ENCODE measurements around the gene SCGB2B2. TPM values are rescaled to one million over a fixed set of nuclear protein-coding genes. Genes with fewer than 3 reads are reported as not detected.

SCGB2B2 gene
- total RNA-seq, 2 donors from 2014 or later, result 0.75 TPM; not detected in 1

DNA sequence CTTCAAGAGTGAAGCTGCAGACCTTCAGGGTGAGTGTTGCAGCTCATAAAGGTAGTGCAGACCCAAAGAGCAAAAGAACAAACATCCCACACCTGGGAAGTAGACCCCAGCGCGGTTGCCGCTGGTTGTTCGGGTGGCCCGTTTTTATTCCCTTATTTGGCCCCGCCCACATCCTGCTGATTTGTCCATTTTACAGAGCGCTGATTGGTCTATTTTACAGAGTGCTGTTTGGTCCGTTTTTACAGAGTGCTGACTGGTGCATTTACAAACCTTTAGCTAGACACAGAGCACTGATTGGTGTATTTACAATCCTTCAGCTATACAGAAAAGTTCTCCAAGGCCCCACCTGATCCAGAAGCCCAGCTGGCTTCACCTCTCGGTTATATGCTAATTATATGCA, 1.0 kb downstream of the SCGB2B2 start:
- H3K36me3 ChIP-seq (ENCODE audit: control insufficient read depth, insufficient read depth, low read length), result peaks cover 23% of the 10 kb centered on the region
- no peak overlapping the region for H3K4me3 Mint-ChIP-seq

DNA sequence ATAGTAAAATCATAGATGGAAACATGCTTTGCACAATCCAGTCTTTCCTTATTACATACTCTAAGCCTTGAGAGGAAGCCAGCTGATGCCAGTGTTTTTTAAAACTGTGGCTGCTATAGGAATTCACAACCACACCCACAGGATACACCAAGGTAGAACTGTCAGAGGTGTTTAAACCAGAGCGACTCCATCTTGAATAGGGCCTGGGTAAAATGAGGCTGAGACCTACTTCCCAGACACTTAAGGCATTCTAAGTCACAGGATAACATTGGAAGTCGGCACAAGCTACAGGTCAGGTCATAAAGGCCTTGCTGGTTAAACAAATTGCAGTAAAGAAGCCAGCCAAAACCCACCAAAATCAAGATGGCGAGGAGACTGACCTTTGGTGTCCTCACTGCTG, 1.7 kb downstream of the SCGB2B2 start:
- TF ChIP-seq, protein P1, sequence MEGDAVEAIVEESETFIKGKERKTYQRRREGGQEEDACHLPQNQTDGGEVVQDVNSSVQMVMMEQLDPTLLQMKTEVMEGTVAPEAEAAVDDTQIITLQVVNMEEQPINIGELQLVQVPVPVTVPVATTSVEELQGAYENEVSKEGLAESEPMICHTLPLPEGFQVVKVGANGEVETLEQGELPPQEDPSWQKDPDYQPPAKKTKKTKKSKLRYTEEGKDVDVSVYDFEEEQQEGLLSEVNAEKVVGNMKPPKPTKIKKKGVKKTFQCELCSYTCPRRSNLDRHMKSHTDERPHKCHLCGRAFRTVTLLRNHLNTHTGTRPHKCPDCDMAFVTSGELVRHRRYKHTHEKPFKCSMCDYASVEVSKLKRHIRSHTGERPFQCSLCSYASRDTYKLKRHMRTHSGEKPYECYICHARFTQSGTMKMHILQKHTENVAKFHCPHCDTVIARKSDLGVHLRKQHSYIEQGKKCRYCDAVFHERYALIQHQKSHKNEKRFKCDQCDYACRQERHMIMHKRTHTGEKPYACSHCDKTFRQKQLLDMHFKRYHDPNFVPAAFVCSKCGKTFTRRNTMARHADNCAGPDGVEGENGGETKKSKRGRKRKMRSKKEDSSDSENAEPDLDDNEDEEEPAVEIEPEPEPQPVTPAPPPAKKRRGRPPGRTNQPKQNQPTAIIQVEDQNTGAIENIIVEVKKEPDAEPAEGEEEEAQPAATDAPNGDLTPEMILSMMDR (conservative IDR thresholded peaks at IDR 0.05), result no peak
- H3K27me3 Mint-ChIP-seq (ENCODE audit: insufficient read depth), result peaks cover 38% of the 10 kb centered on the region
- WGBS, 2 experiments (ENCODE audit: insufficient coverage in 1 of 2, insufficient read length in 1 of 2), result 94 to 95% methylated on average over 2 to 3 of the region's 3 CpGs
- H3K27ac Mint-ChIP-seq, result no peak overlapping the region
- peaks cover 2% of the 10 kb centered on the region for H3K4me1 Mint-ChIP-seq
- H3K4me3 Mint-ChIP-seq, result no peak overlapping the region
- no peak overlapping the region for H3K27ac ChIP-seq (ENCODE audit: low read depth, low read length)
- H3K9me3 ChIP-seq (ENCODE audit: control insufficient read depth, low read length), result peaks cover 33% of the 10 kb centered on the region
- peaks cover 17% of the 10 kb centered on the region for H3K36me3 ChIP-seq (ENCODE audit: control insufficient read depth, insufficient read depth, low read length)
- no peak overlapping the region for H3K9ac ChIP-seq (ENCODE audit: extremely low read depth, low read length, poor library complexity, severe bottlenecking)
- no peaks in the 10 kb centered on the region for H3K4me1 ChIP-seq (ENCODE audit: control insufficient read depth, insufficient read depth, low read length)
- peaks cover 33% of the 10 kb centered on the region for H3K9me3 Mint-ChIP-seq
- no peak for DNase-seq
- peaks cover 32% of the 10 kb centered on the region for H3K27me3 ChIP-seq (ENCODE audit: control insufficient read depth, insufficient read depth, low read length, poor library complexity, severe bottlenecking)
- no peak overlapping the region for H3K4me3 ChIP-seq (ENCODE audit: low read length)
- H3K36me3 Mint-ChIP-seq (ENCODE audit: low read depth), result peaks cover 20% of the 10 kb centered on the region

More for the DNA sequence above, 1.0 kb downstream of the SCGB2B2 start:
- TF ChIP-seq, protein P1 (conservative IDR thresholded peaks at IDR 0.05), result no peak
- Mint-ChIP-seq H3K27ac (no peak overlapping the region), H3K27me3 (ENCODE audit: insufficient read depth) (peaks cover 33% of the 10 kb centered on the region), H3K36me3 (ENCODE audit: low read depth) (peaks cover 26% of the 10 kb centered on the region), H3K4me1 (peaks cover 2% of the 10 kb centered on the region), H3K9me3 (peaks cover 39% of the 10 kb centered on the region)
- H3K9ac ChIP-seq (ENCODE audit: extremely low read depth, low read length, poor library complexity, severe bottlenecking), result no peak overlapping the region
- H3K27me3 ChIP-seq (ENCODE audit: control insufficient read depth, insufficient read depth, low read length, poor library complexity, severe bottlenecking), result peaks cover 32% of the 10 kb centered on the region
- DNase-seq, result no peak
- H3K27ac ChIP-seq (ENCODE audit: low read depth, low read length), result no peak overlapping the region
- WGBS, 2 experiments (ENCODE audit: insufficient coverage in 1 of 2, insufficient read length in 1 of 2), result 93 to 96% methylated on average over 8 to 9 of the region's 9 CpGs
- no peaks in the 10 kb centered on the region for H3K4me1 ChIP-seq (ENCODE audit: control insufficient read depth, insufficient read depth, low read length)
- peaks cover 39% of the 10 kb centered on the region for H3K9me3 ChIP-seq (ENCODE audit: control insufficient read depth, low read length)
- peak overlapping the region; percentile 87 for H3K4me3 ChIP-seq (ENCODE audit: low read length)

DNA sequence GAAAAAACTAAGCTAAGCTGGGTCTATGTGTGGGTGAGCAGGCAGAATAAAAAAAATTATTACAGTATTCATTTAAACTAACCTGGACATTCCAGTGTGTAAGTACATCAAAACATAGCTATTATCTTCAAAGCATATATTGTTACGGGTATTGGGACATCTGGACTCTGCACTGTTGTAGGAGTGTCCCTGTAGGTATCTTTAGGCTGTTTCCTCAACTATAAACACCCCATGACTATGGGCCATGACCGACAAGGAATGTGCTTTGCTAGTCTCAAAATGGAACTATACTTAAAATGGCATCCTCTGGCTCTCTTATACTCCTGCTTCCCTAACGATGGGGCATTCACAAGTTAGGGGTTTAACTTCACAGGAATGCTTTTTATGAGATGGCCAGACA, 3.4 kb downstream of the SCGB2B2 start:
- no peak overlapping the region for H3K27ac ChIP-seq (ENCODE audit: low read depth, low read length)
- H3K9me3 ChIP-seq (ENCODE audit: control insufficient read depth, low read length), result peaks cover 18% of the 10 kb centered on the region
- H3K27me3 ChIP-seq (ENCODE audit: control insufficient read depth, insufficient read depth, low read length, poor library complexity, severe bottlenecking), result peaks cover 32% of the 10 kb centered on the region
- no peak overlapping the region for H3K9ac ChIP-seq (ENCODE audit: extremely low read depth, low read length, poor library complexity, severe bottlenecking)
- no peak overlapping the region for H3K27ac Mint-ChIP-seq
- H3K4me3 Mint-ChIP-seq, result no peak overlapping the region
- H3K36me3 ChIP-seq (ENCODE audit: control insufficient read depth, insufficient read depth, low read length), result peaks cover under 1% of the 10 kb centered on the region
- peaks cover 38% of the 10 kb centered on the region for H3K27me3 Mint-ChIP-seq (ENCODE audit: insufficient read depth)
- peaks cover 2% of the 10 kb centered on the region for H3K4me1 Mint-ChIP-seq
- 65 to 80% methylated on average over 3 of the region's 3 CpGs for WGBS, 2 experiments (ENCODE audit: insufficient coverage in 1 of 2, insufficient read length in 1 of 2)
- no peak for DNase-seq
- TF ChIP-seq, protein P1 (conservative IDR thresholded peaks at IDR 0.05), result no peak
- peaks cover 4% of the 10 kb centered on the region for H3K36me3 Mint-ChIP-seq (ENCODE audit: low read depth)
- H3K9me3 Mint-ChIP-seq, result peaks cover 18% of the 10 kb centered on the region
- H3K4me3 ChIP-seq (ENCODE audit: low read length), result no peak overlapping the region
- no peaks in the 10 kb centered on the region for H3K4me1 ChIP-seq (ENCODE audit: control insufficient read depth, insufficient read depth, low read length)
